ENCODE measurements around the gene DAZAP1.

DAZAP1 gene

GRCh38 chr19:1441677-1442438 lies 34.5 kb downstream of the DAZAP1 start:
- Histone ChIP-seq H3K27me3 (ENCODE audit: insufficient read depth, low read length, poor library complexity) (peaks cover 4% of the 10 kb centered on the region), H2BK120ac (ENCODE audit: low read depth, low read length) (no peak overlapping the region), H3K4me1 (ENCODE audit: control insufficient read depth, low read depth, low read length) (no peaks in the 10 kb centered on the region), H2BK5ac (ENCODE audit: low read length) (no peak overlapping the region), H3K56ac (ENCODE audit: low read length) (no peak overlapping the region), H2BK15ac (replicated peaks; ENCODE audit: low read depth) (no peak overlapping the region), H3K4me2 (ENCODE audit: low read length) (no peak overlapping the region), H3K18ac (ENCODE audit: low read length) (no peak overlapping the region), H3K4ac (ENCODE audit: low read depth, low read length) (no peak overlapping the region), H3K79me2 (ENCODE audit: control insufficient read depth, insufficient read depth, low read length) (peaks cover 29% of the 10 kb centered on the region), H4K5ac (ENCODE audit: low read length) (no peak overlapping the region), H3K36me3 (ENCODE audit: control insufficient read depth, insufficient read depth, low read length) (peaks cover 20% of the 10 kb centered on the region), H2AK5ac (ENCODE audit: low read length) (no peak overlapping the region), H3K79me1 (ENCODE audit: low read length) (peaks cover 13% of the 10 kb centered on the region), H3K27ac (ENCODE audit: low read depth, low read length) (no peak overlapping the region), H3K9ac (ENCODE audit: low read length) (no peak overlapping the region), H3K23ac (ENCODE audit: low read length) (no peak overlapping the region), H4K8ac (ENCODE audit: low read depth, low read length) (no peak overlapping the region), H3K4me3 (ENCODE audit: low read length) (no peak overlapping the region)
- DNase-seq, result no peak
- no CpG with 5 or more reads among the region's 25 CpGs for WGBS (ENCODE audit: extremely low coverage, insufficient coverage, low lambda C conversion rate)

- Histone ChIP-seq H3K4me3 (ENCODE audit: low read length) (no peak overlapping the region), H2BK120ac (ENCODE audit: low read depth, low read length) (no peak overlapping the region), H3K56ac (ENCODE audit: low read length) (peak overlapping the region; percentile 60), H3K79me1 (ENCODE audit: low read length) (peaks cover 9% of the 10 kb centered on the region), H3K4me1 (ENCODE audit: control insufficient read depth, low read depth, low read length) (no peaks in the 10 kb centered on the region), H3K27ac (ENCODE audit: low read depth, low read length) (no peak overlapping the region), H2BK5ac (ENCODE audit: low read length) (no peak overlapping the region), H3K4ac (ENCODE audit: low read depth, low read length) (no peak overlapping the region), H3K36me3 (ENCODE audit: control insufficient read depth, insufficient read depth, low read length) (peaks cover 15% of the 10 kb centered on the region), H2BK15ac (replicated peaks; ENCODE audit: low read depth) (no peak overlapping the region), H3K23ac (ENCODE audit: low read length) (no peak overlapping the region), H3K4me2 (ENCODE audit: low read length) (peak overlapping the region; percentile 61), H3K79me2 (ENCODE audit: control insufficient read depth, insufficient read depth, low read length) (peaks cover 9% of the 10 kb centered on the region), H3K27me3 (ENCODE audit: insufficient read depth, low read length, poor library complexity) (peaks cover 24% of the 10 kb centered on the region), H3K18ac (ENCODE audit: low read length) (no peak overlapping the region), H4K8ac (ENCODE audit: low read depth, low read length) (no peak overlapping the region), H2AK5ac (ENCODE audit: low read length) (no peak overlapping the region), H3K9ac (ENCODE audit: low read length) (peak overlapping the region; percentile 44), H4K5ac (ENCODE audit: low read length) (no peak overlapping the region)
- DNase-seq, result peak; percentile 65
- no CpG with 5 or more reads among the region's 70 CpGs for WGBS (ENCODE audit: extremely low coverage, insufficient coverage, low lambda C conversion rate)
These were observed 38.0 kb downstream of the DAZAP1 start for GRCh38 chr19:1445185-1445931.

GRCh38 chr19:1445932-1446712 lies 38.7 kb downstream of the DAZAP1 start:
- Histone ChIP-seq H2BK15ac (replicated peaks; ENCODE audit: low read depth) (no peak overlapping the region), H2BK5ac (ENCODE audit: low read length) (no peak overlapping the region), H3K4me3 (ENCODE audit: low read length) (no peak overlapping the region), H3K79me1 (ENCODE audit: low read length) (peaks cover 1% of the 10 kb centered on the region), H2BK120ac (ENCODE audit: low read depth, low read length) (no peak overlapping the region), H4K5ac (ENCODE audit: low read length) (no peak overlapping the region), H3K79me2 (ENCODE audit: control insufficient read depth, insufficient read depth, low read length) (peaks cover under 1% of the 10 kb centered on the region), H3K36me3 (ENCODE audit: control insufficient read depth, insufficient read depth, low read length) (peaks cover 8% of the 10 kb centered on the region), H3K4me2 (ENCODE audit: low read length) (no peak overlapping the region), H3K56ac (ENCODE audit: low read length) (no peak overlapping the region), H3K27me3 (ENCODE audit: insufficient read depth, low read length, poor library complexity) (peaks cover 28% of the 10 kb centered on the region), H3K23ac (ENCODE audit: low read length) (no peak overlapping the region), H3K27ac (ENCODE audit: low read depth, low read length) (no peak overlapping the region), H3K18ac (ENCODE audit: low read length) (no peak overlapping the region), H3K4ac (ENCODE audit: low read depth, low read length) (no peak overlapping the region), H3K4me1 (ENCODE audit: control insufficient read depth, low read depth, low read length) (no peaks in the 10 kb centered on the region), H3K9ac (ENCODE audit: low read length) (no peak overlapping the region), H2AK5ac (ENCODE audit: low read length) (no peak overlapping the region), H4K8ac (ENCODE audit: low read depth, low read length) (no peak overlapping the region)
- DNase-seq, result no peak
- WGBS (ENCODE audit: extremely low coverage, insufficient coverage, low lambda C conversion rate), result no CpG with 5 or more reads among the region's 99 CpGs

GRCh38 chr19:1446713-1447481 lies 39.5 kb downstream of the DAZAP1 start:
- no peak overlapping the region for H3K23ac ChIP-seq (ENCODE audit: low read length)
- no peak overlapping the region for H2BK15ac ChIP-seq (replicated peaks; ENCODE audit: low read depth)
- no peak overlapping the region for H2AK5ac ChIP-seq (ENCODE audit: low read length)
- no peak overlapping the region for H4K5ac ChIP-seq (ENCODE audit: low read length)
- no peaks in the 10 kb centered on the region for H3K79me1 ChIP-seq (ENCODE audit: low read length)
- H3K4me2 ChIP-seq (ENCODE audit: low read length), result no peak overlapping the region
- no peak for DNase-seq
- H3K18ac ChIP-seq (ENCODE audit: low read length), result no peak overlapping the region
- no peak overlapping the region for H3K27ac ChIP-seq (ENCODE audit: low read depth, low read length)
- no peaks in the 10 kb centered on the region for H3K79me2 ChIP-seq (ENCODE audit: control insufficient read depth, insufficient read depth, low read length)
- no peak overlapping the region for H3K4me3 ChIP-seq (ENCODE audit: low read length)
- H3K4ac ChIP-seq (ENCODE audit: low read depth, low read length), result no peak overlapping the region
- peaks cover 28% of the 10 kb centered on the region for H3K27me3 ChIP-seq (ENCODE audit: insufficient read depth, low read length, poor library complexity)
- H3K4me1 ChIP-seq (ENCODE audit: control insufficient read depth, low read depth, low read length), result no peaks in the 10 kb centered on the region
- no peak overlapping the region for H3K9ac ChIP-seq (ENCODE audit: low read length)
- H2BK5ac ChIP-seq (ENCODE audit: low read length), result no peak overlapping the region
- no peak overlapping the region for H2BK120ac ChIP-seq (ENCODE audit: low read depth, low read length)
- peaks cover 4% of the 10 kb centered on the region for H3K36me3 ChIP-seq (ENCODE audit: control insufficient read depth, insufficient read depth, low read length)
- no peak overlapping the region for H4K8ac ChIP-seq (ENCODE audit: low read depth, low read length)
- H3K56ac ChIP-seq (ENCODE audit: low read length), result no peak overlapping the region
- no CpG with 5 or more reads among the region's 63 CpGs for whole genome bisulfite sequencing (ENCODE audit: extremely low coverage, insufficient coverage, low lambda C conversion rate)

- Histone ChIP-seq H4K8ac (ENCODE audit: low read depth, low read length) (no peak overlapping the region), H3K9ac (ENCODE audit: low read length) (no peak overlapping the region), H2BK120ac (ENCODE audit: low read depth, low read length) (no peak overlapping the region), H2BK15ac (replicated peaks; ENCODE audit: low read depth) (no peak overlapping the region), H2AK5ac (ENCODE audit: low read length) (no peak overlapping the region), H3K4ac (ENCODE audit: low read depth, low read length) (no peak overlapping the region), H3K27me3 (ENCODE audit: insufficient read depth, low read length, poor library complexity) (peaks cover 28% of the 10 kb centered on the region), H3K27ac (ENCODE audit: low read depth, low read length) (no peak overlapping the region), H3K4me3 (ENCODE audit: low read length) (no peak overlapping the region), H3K4me1 (ENCODE audit: control insufficient read depth, low read depth, low read length) (no peaks in the 10 kb centered on the region), H3K18ac (ENCODE audit: low read length) (no peak overlapping the region), H3K79me2 (ENCODE audit: control insufficient read depth, insufficient read depth, low read length) (no peaks in the 10 kb centered on the region), H3K56ac (ENCODE audit: low read length) (no peak overlapping the region), H3K4me2 (ENCODE audit: low read length) (no peak overlapping the region), H2BK5ac (ENCODE audit: low read length) (no peak overlapping the region), H3K36me3 (ENCODE audit: control insufficient read depth, insufficient read depth, low read length) (no peaks in the 10 kb centered on the region), H4K5ac (ENCODE audit: low read length) (no peak overlapping the region), H3K23ac (ENCODE audit: low read length) (no peak overlapping the region), H3K79me1 (ENCODE audit: low read length) (no peaks in the 10 kb centered on the region)
- WGBS (ENCODE audit: extremely low coverage, insufficient coverage, low lambda C conversion rate), result no CpG with 5 or more reads among the region's 4 CpGs
- DNase-seq, result no peak
These were observed 40.1 kb downstream of the DAZAP1 start for GRCh38 chr19:1447504-1447903.

Measured in mesendoderm (in vitro differentiated cells).